HEK293 (cell line): ENCODE data around the gene TRAF7.

Source experiments
- CTCF ChIA-PET: fragments of 350-600 bp; formaldehyde crosslinking; extraction: SDS; loops from one replicate; lab custom pipeline; 2021; ENCODE audit warnings: antibody characterized with exemption; lab: Yijun Ruan, JAX
- POLR2A ChIA-PET: fragments of 300-600 bp; formaldehyde crosslinking; extraction: SDS; loops from one replicate; lab custom pipeline; 2020; ENCODE audit warnings: antibody characterized with exemption, inconsistent platforms; lab: Yijun Ruan, JAX
- H3K27ac ChIP-seq: fragments of 200-500 bp; sonication (Bioruptor generic); 2 replicates; pipeline ENCODE4 v1.5.1; 2014; ENCODE audit warnings: low read depth, low read length, control low read depth, inconsistent platforms; ENCODE audit errors: extremely low read depth
- H3K36me3 ChIP-seq, 2 experiments: fragments of 200-500 bp in 1 of 2; sonication (Bioruptor generic) in 1 of 2; 1 replicate in 1 of 2; 2 replicates in 1 of 2; pipeline ENCODE4 v1.5.1; 2014 to 2017; ENCODE audit warnings: inconsistent platforms in 2 of 2, low read length in 2 of 2; ENCODE audit not compliant: control insufficient read depth in 2 of 2, insufficient read depth in 1 of 2
- H3K4me1 ChIP-seq: fragments of 200-500 bp; sonication (Bioruptor generic); 2 replicates; pipeline ENCODE4 v1.5.1; 2014; ENCODE audit warnings: mild to moderate bottlenecking, low read length, inconsistent platforms; ENCODE audit not compliant: control insufficient read depth, insufficient read depth
- H3K4me3 ChIP-seq: 2 replicates; pipeline ENCODE4 v1.5.1; 2011; ENCODE audit warnings: low read depth, mild to moderate bottlenecking, control low read depth, low read length, moderate library complexity
- H3K9me3 ChIP-seq: fragments of 200-500 bp; sonication (Bioruptor generic); 2 replicates; pipeline ENCODE4 v1.5.1; 2014; ENCODE audit warnings: low read depth, low read length, inconsistent platforms; ENCODE audit not compliant: control insufficient read depth, insufficient read depth
- BCL11B ChIP-seq: fragments of 450-650 bp; formaldehyde crosslinking; IDR thresholded peaks from 2 replicates; pipeline ENCODE4 v1.5.1; 2016; ENCODE audit warnings: low read depth, missing biosample characterization, missing genetic modification characterization
- KLF9 ChIP-seq: fragments of 450-650 bp; formaldehyde crosslinking; IDR thresholded peaks from 2 replicates; pipeline ENCODE4 v1.5.1; 2016; ENCODE audit warnings: missing biosample characterization, missing genetic modification characterization, low read depth
- PBX3 ChIP-seq: sonication (generic); formaldehyde crosslinking; IDR thresholded peaks from 2 replicates; pipeline ENCODE4 v1.8.1; 2022; ENCODE audit warnings: mild to moderate bottlenecking, moderate library complexity, missing genetic modification reagents
- PRDM1 ChIP-seq: fragments of 450-650 bp; formaldehyde crosslinking; IDR thresholded peaks from 2 replicates; pipeline ENCODE4; 2016; ENCODE audit warnings: missing biosample characterization, missing genetic modification characterization
- SCRT2 ChIP-seq: fragments of 450-650 bp; formaldehyde crosslinking; IDR thresholded peaks from 2 replicates; pipeline ENCODE4 v1.5.1; 2016; ENCODE audit warnings: missing biosample characterization, missing genetic modification characterization
- TSHZ1 ChIP-seq: fragments of 450-650 bp; formaldehyde crosslinking; IDR thresholded peaks from 2 replicates; pipeline ENCODE4 v1.5.1; 2016; ENCODE audit warnings: missing biosample characterization, missing genetic modification characterization, borderline replicate concordance
- ZBTB10 ChIP-seq: fragments of 450-650 bp; formaldehyde crosslinking; IDR thresholded peaks from 2 replicates; pipeline ENCODE4 v1.5.1; 2016; ENCODE audit warnings: missing biosample characterization, missing genetic modification characterization
- ZFP41 ChIP-seq: fragments of 450-650 bp; formaldehyde crosslinking; IDR thresholded peaks from 2 replicates; pipeline ENCODE4 v1.5.1; 2016; ENCODE audit warnings: missing biosample characterization, missing genetic modification characterization, borderline replicate concordance
- ZNF138 ChIP-seq: fragments of 450-650 bp; formaldehyde crosslinking; IDR thresholded peaks from 2 replicates; pipeline ENCODE4 v1.5.1; 2016; ENCODE audit warnings: missing biosample characterization, missing genetic modification characterization, borderline replicate concordance
- ZNF148 ChIP-seq: fragments of 450-650 bp; formaldehyde crosslinking; IDR thresholded peaks from 2 replicates; pipeline ENCODE4 v1.5.0; 2017; ENCODE audit warnings: missing biosample characterization, missing genetic modification characterization, borderline replicate concordance
- ZNF211 ChIP-seq: fragments of 450-650 bp; formaldehyde crosslinking; IDR thresholded peaks from 2 replicates; pipeline ENCODE4 v1.5.1; 2016; ENCODE audit warnings: low read depth, missing biosample characterization, missing genetic modification characterization
- ZNF423 ChIP-seq: fragments of 450-650 bp; formaldehyde crosslinking; IDR thresholded peaks from 2 replicates; pipeline ENCODE4 v1.5.1; 2016; ENCODE audit warnings: missing biosample characterization, missing genetic modification characterization
- ZNF600 ChIP-seq: fragments of 450-650 bp; formaldehyde crosslinking; IDR thresholded peaks from 2 replicates; pipeline ENCODE4 v1.5.1; 2016; ENCODE audit warnings: missing biosample characterization, missing genetic modification characterization
- ZNF624 ChIP-seq: fragments of 450-650 bp; formaldehyde crosslinking; IDR thresholded peaks from 2 replicates; pipeline ENCODE4 v1.5.1; 2017; ENCODE audit warnings: missing biosample characterization, missing genetic modification characterization
- ZNF768 ChIP-seq: fragments of 450-650 bp; formaldehyde crosslinking; IDR thresholded peaks from 2 replicates; pipeline ENCODE4 v1.5.1; 2018; ENCODE audit warnings: missing biosample characterization, mild to moderate bottlenecking, missing genetic modification characterization
- ZNF837 ChIP-seq: fragments of 450-650 bp; formaldehyde crosslinking; IDR thresholded peaks from 2 replicates; pipeline ENCODE4 v1.5.1; 2016; ENCODE audit warnings: missing biosample characterization, missing genetic modification characterization

The TRAF7 gene

GRCh38 chr16:2176047-2176446 lies 20.5 kb downstream of the TRAF7 start:
- Histone ChIP-seq H3K27ac (no peak overlapping the region), H3K9me3 (no peaks in the 10 kb centered on the region), H3K4me1 (no peaks in the 10 kb centered on the region), H3K4me3 (no peak overlapping the region), H3K36me3 (peaks cover 0 to 60% of the 10 kb centered on the region in 2 experiments; a peak in 1 of 3 replicates)
- no peak for TF ChIP-seq ZNF768 (tag by site-specific recombination)
- 0 out of 2 replicates have a peak, but pooled peaks have one; percentile 10 for TF ChIP-seq PBX3 (CRISPR knock-in tag)
- TF ChIP-seq ZNF624 (tag by site-specific recombination), result no peak
- TF ChIP-seq ZNF837 (tag by site-specific recombination), result no peak
- no peak for TF ChIP-seq ZNF211 (tag by site-specific recombination)
- no peak for TF ChIP-seq ZNF148 (tag by site-specific recombination)
- no peak for TF ChIP-seq ZNF138 (tag by site-specific recombination)
- peak; percentile 58 for TF ChIP-seq ZNF600 (tag by site-specific recombination)
- no peak for TF ChIP-seq KLF9 (tag by site-specific recombination)
- ChIA-PET POLR2A (interaction anchor here (2.7 kb wide), 1 partner anchor 21 kb away, joined by 18 read pairs; the partner anchor contains the start of gene TRAF7), CTCF (no interaction called here)

GRCh38 chr16:2177101-2177500 lies 21.5 kb downstream of the TRAF7 start:
- Histone ChIP-seq H3K9me3 (no peaks in the 10 kb centered on the region), H3K4me1 (no peaks in the 10 kb centered on the region), H3K27ac (no peak overlapping the region), H3K4me3 (no peak overlapping the region), H3K36me3 (peaks cover 0 to 50% of the 10 kb centered on the region in 2 experiments; a peak in 1 of 3 replicates)
- TF ChIP-seq BCL11B (tag by site-specific recombination), result no peak
- TF ChIP-seq TSHZ1, result no peak
- TF ChIP-seq ZNF423 (tag by site-specific recombination), result no peak
- no peak for TF ChIP-seq ZBTB10 (tag by site-specific recombination)
- no peak for TF ChIP-seq PRDM1
- TF ChIP-seq SCRT2 (tag by site-specific recombination), result no peak
- no peak for TF ChIP-seq ZFP41 (tag by site-specific recombination)
- CTCF ChIA-PET, result no interaction called here
- POLR2A ChIA-PET, result no interaction called here
